ENCODE measurements around the gene FBXL16.
"Not testable (repeated sequence)": the region's sequence is repeated elsewhere in the genome, so short reads cannot be mapped to it uniquely, and the experiment has no call there.

FBXL16 gene

GRCh38 chr16:724188-725040 lies 18.8 kb upstream of the FBXL16 start:
- no peak for DNase-seq (ENCODE audit: low read depth in 2 of 2, low spot score in 1 of 2)

GRCh38 chr16:723695-724094 lies 18.1 kb upstream of the FBXL16 start:
- no peak for DNase-seq (ENCODE audit: low read depth in 2 of 2, low spot score in 1 of 2)

GRCh38 chr16:722835-723633 lies 17.4 kb upstream of the FBXL16 start:
- no peak for DNase-seq (ENCODE audit: low read depth in 2 of 2, low spot score in 1 of 2)

- DNase-seq (ENCODE audit: low read depth in 2 of 2, low spot score in 1 of 2), result no peak
These were observed 16.4 kb upstream of the FBXL16 start for GRCh38 chr16:721765-722540.

- DNase-seq (ENCODE audit: low read depth in 2 of 2, low spot score in 1 of 2), result peak in 1 of 2 donors; percentile 42
These were observed 15.6 kb upstream of the FBXL16 start, which contains the start of gene ANTKMT for GRCh38 chr16:720990-721764. Gene ANTKMT, plus strand, starts transcription at chr16:721146. Its CDS starts 129 bp downstream, at chr16:721275.

- DNase-seq (ENCODE audit: low read depth in 2 of 2, low spot score in 1 of 2), result no peak
These were observed 14.9 kb upstream of the FBXL16 start for GRCh38 chr16:720447-720989.

- no peak for DNase-seq (ENCODE audit: low read depth in 2 of 2, low spot score in 1 of 2)
These were observed 14.3 kb upstream of the FBXL16 start for GRCh38 chr16:719815-720446.

GRCh38 chr16:718922-719321 lies 13.3 kb upstream of the FBXL16 start:
- no peak for DNase-seq (ENCODE audit: low read depth in 2 of 2, low spot score in 1 of 2)

GRCh38 chr16:718389-718788 lies 12.8 kb upstream of the FBXL16 start:
- DNase-seq (ENCODE audit: low read depth in 2 of 2, low spot score in 1 of 2), result no peak

- DNase-seq (ENCODE audit: low read depth in 2 of 2, low spot score in 1 of 2), result no peak
These were observed 12.0 kb upstream of the FBXL16 start for GRCh38 chr16:717450-718245.

GRCh38 chr16:716768-717325 lies 11.2 kb upstream of the FBXL16 start:
- no peak for DNase-seq (ENCODE audit: low read depth in 2 of 2, low spot score in 1 of 2)

- DNase-seq (ENCODE audit: low read depth in 2 of 2, low spot score in 1 of 2), result no peak
These were observed 10.6 kb upstream of the FBXL16 start for GRCh38 chr16:716200-716568.

GRCh38 chr16:715477-716199 lies 10.0 kb upstream of the FBXL16 start:
- DNase-seq (ENCODE audit: low read depth in 2 of 2, low spot score in 1 of 2), result no peak

GRCh38 chr16:714558-715476 lies 9.2 kb upstream of the FBXL16 start, which contains the start of gene METRN:
Gene METRN, plus strand, starts transcription at chr16:715118. Its CDS starts 172 bp downstream, at chr16:715290.
- DNase-seq (ENCODE audit: low read depth in 2 of 2, low spot score in 1 of 2), result peak; percentile 76 to 77

- DNase-seq (ENCODE audit: low read depth in 2 of 2, low spot score in 1 of 2), result no peak
These were observed 8.5 kb upstream of the FBXL16 start for GRCh38 chr16:714079-714478.

- not testable (repeated sequence) for DNase-seq (ENCODE audit: low read depth in 2 of 2, low spot score in 1 of 2)
These were observed 7.2 kb upstream of the FBXL16 start for GRCh38 chr16:712740-713250.

All from stimulated activated CD8-positive, alpha-beta memory T cell treated with anti-CD3 and anti-CD28 coated beads, Interleukin-4, amount 100 ng/mL, for 1 hour (primary cell).